ENCODE results near the gene SFXN3. TPM values are rescaled to one million over a fixed set of nuclear protein-coding genes. Genes with fewer than 3 reads are reported as not detected.
A peak's percentile ranks its signal among the peaks of the same experiment; 100 is the strongest.

Gene SFXN3
- total RNA-seq, 1 experiment from 2014 or later = 2.8 TPM

GRCh38 chr10:101050208-101051069, 19.4 kb downstream of the SFXN3 start:
- H4K20me1 ChIP-seq (ENCODE audit: control insufficient read depth, insufficient read depth, insufficient read length) = peaks cover 5% of the 10 kb centered on the region
- no peak overlapping the region for H3K23ac ChIP-seq (ENCODE audit: insufficient read length, low read depth, low read length)
- no peak overlapping the region for H2AFZ ChIP-seq (ENCODE audit: low read length)
- WGBS (ENCODE audit: extremely low coverage, insufficient read length, low lambda C conversion rate) = no CpG with 5 or more reads among the region's 42 CpGs
- H3K27ac Mint-ChIP-seq = peak overlapping the region in 1 of 3 experiments; percentile 62; a peak in 1 of 7 replicates
- H3K18ac ChIP-seq (ENCODE audit: insufficient read length, low read depth, low read length) = no peak overlapping the region
- TF ChIP-seq, protein P1, sequence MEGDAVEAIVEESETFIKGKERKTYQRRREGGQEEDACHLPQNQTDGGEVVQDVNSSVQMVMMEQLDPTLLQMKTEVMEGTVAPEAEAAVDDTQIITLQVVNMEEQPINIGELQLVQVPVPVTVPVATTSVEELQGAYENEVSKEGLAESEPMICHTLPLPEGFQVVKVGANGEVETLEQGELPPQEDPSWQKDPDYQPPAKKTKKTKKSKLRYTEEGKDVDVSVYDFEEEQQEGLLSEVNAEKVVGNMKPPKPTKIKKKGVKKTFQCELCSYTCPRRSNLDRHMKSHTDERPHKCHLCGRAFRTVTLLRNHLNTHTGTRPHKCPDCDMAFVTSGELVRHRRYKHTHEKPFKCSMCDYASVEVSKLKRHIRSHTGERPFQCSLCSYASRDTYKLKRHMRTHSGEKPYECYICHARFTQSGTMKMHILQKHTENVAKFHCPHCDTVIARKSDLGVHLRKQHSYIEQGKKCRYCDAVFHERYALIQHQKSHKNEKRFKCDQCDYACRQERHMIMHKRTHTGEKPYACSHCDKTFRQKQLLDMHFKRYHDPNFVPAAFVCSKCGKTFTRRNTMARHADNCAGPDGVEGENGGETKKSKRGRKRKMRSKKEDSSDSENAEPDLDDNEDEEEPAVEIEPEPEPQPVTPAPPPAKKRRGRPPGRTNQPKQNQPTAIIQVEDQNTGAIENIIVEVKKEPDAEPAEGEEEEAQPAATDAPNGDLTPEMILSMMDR (conservative IDR thresholded peaks at IDR 0.05) = peak; percentile 86
- no peak overlapping the region for H3K9ac ChIP-seq (ENCODE audit: extremely low read depth, insufficient read length, low read length)
- H3K4me2 ChIP-seq (ENCODE audit: insufficient read depth, insufficient read length, low read length) = peak overlapping the region; percentile 54
- no peak overlapping the region for H3K14ac ChIP-seq (ENCODE audit: insufficient read depth, low read length)
- H3K23me2 ChIP-seq (ENCODE audit: insufficient read length, low read depth, low read length, poor library complexity, severe bottlenecking) = peaks cover 13% of the 10 kb centered on the region
- no peak overlapping the region for H3K56ac ChIP-seq (ENCODE audit: insufficient read length, low read depth, low read length)
- H4K8ac ChIP-seq (replicated peaks; ENCODE audit: insufficient read length, low read depth, low read length) = no peak overlapping the region
- no peak overlapping the region for H2BK15ac ChIP-seq (ENCODE audit: low read depth, low read length)
- H3K4ac ChIP-seq (ENCODE audit: low read depth, low read length) = no peak overlapping the region
- no peak overlapping the region for H4K5ac ChIP-seq (ENCODE audit: insufficient read length, low read depth, low read length)
- no peak overlapping the region for H2BK120ac ChIP-seq (ENCODE audit: low read depth, low read length, poor library complexity, severe bottlenecking)
- H3K4me3 Mint-ChIP-seq = peak overlapping the region; percentile 30 to 69; a peak in 4 of 5 replicates
- H3K79me2 ChIP-seq (ENCODE audit: insufficient read depth, low read length) = no peaks in the 10 kb centered on the region
- H3K9me3 ChIP-seq (ENCODE audit: control insufficient read depth, low read depth, low read length) = no peaks in the 10 kb centered on the region
- H3K4me1 Mint-ChIP-seq = peaks cover 38 to 43% of the 10 kb centered on the region in 2 experiments
- peaks cover 5% of the 10 kb centered on the region; the same call in 1 of the 2 replicates for H3K4me1 ChIP-seq (ENCODE audit: insufficient read depth, low read length)
- H3K27me3 Mint-ChIP-seq (ENCODE audit: low read depth) = peaks cover 67% of the 10 kb centered on the region
- peaks cover 0 to 3% of the 10 kb centered on the region in 2 experiments; a peak in 1 of 5 replicates for H3K9me3 Mint-ChIP-seq
- H3K36me3 Mint-ChIP-seq (ENCODE audit: insufficient read depth in 1 of 3, low read depth in 3 of 3) = peaks cover 3 to 5% (median 5%) of the 10 kb centered on the region in 3 experiments; a peak in 5 of 7 replicates
- H2BK12ac ChIP-seq (ENCODE audit: insufficient read length, low read depth, low read length) = no peak overlapping the region
- no peak overlapping the region for H2BK20ac ChIP-seq (ENCODE audit: low read depth, low read length, poor library complexity, severe bottlenecking)
- no peak overlapping the region for H3K27ac ChIP-seq (ENCODE audit: insufficient read length, low read depth, low read length)
- H3K27me3 ChIP-seq (ENCODE audit: insufficient read depth, low read length) = peaks cover 48% of the 10 kb centered on the region
- no peak overlapping the region for H4K91ac ChIP-seq (ENCODE audit: insufficient read length, low read depth, low read length)
- H2BK5ac ChIP-seq (ENCODE audit: insufficient read length, low read length) = no peak overlapping the region
- no peaks in the 10 kb centered on the region for H3K79me1 ChIP-seq (ENCODE audit: insufficient read depth, low read depth, low read length, poor library complexity, severe bottlenecking)
- DNase-seq = peak; percentile 90
- no peak overlapping the region for H3T11ph ChIP-seq (ENCODE audit: low read length)
- H2AK5ac ChIP-seq (ENCODE audit: insufficient read length, low read length) = no peak overlapping the region

Data from H9 (cell line).